ENCODE data around the gene VMAC. TPM values are rescaled to one million over a fixed set of nuclear protein-coding genes. Genes with fewer than 3 reads are reported as not detected.
"Not testable (repeated sequence)": the region's sequence is repeated elsewhere in the genome, so short reads cannot be mapped to it uniquely, and the experiment has no call there.

Gene VMAC
- total RNA-seq, 2 donors from 2014 or later = 24.6 TPM

- H3K27ac Mint-ChIP-seq = no peak overlapping the region
- no peaks in the 10 kb centered on the region for H3K4me1 Mint-ChIP-seq
- DNase-seq (no peak), ATAC-seq (no peak)
- no peaks in the 10 kb centered on the region for H3K9me3 ChIP-seq (ENCODE audit: control insufficient read depth, low read length, poor library complexity, severe bottlenecking)
- H3K36me3 Mint-ChIP-seq (ENCODE audit: low read depth) = no peaks in the 10 kb centered on the region
- no peak overlapping the region for H3K4me3 Mint-ChIP-seq
- peaks cover 20% of the 10 kb centered on the region for H3K27me3 Mint-ChIP-seq
These were observed 27.2 kb upstream of the VMAC start for GRCh38 chr19:5877427-5877826.

- Mint-ChIP-seq H3K27me3 (peaks cover 23% of the 10 kb centered on the region), H3K36me3 (ENCODE audit: low read depth) (no peaks in the 10 kb centered on the region), H3K4me3 (no peak overlapping the region), H3K27ac (no peak overlapping the region), H3K4me1 (no peaks in the 10 kb centered on the region)
- H3K9me3 ChIP-seq (ENCODE audit: control insufficient read depth, low read length, poor library complexity, severe bottlenecking) = no peaks in the 10 kb centered on the region
- ATAC-seq (no peak), DNase-seq (no peak)
These were observed 26.8 kb upstream of the VMAC start for GRCh38 chr19:5877882-5878281.

GRCh38 chr19:5880196-5880595 lies 24.5 kb upstream of the VMAC start:
- H3K36me3 Mint-ChIP-seq (ENCODE audit: low read depth) = no peaks in the 10 kb centered on the region
- no peak overlapping the region for H3K4me3 Mint-ChIP-seq
- no peaks in the 10 kb centered on the region for H3K4me1 Mint-ChIP-seq
- DNase-seq = no peak
- peaks cover 25% of the 10 kb centered on the region for H3K27me3 Mint-ChIP-seq
- no peak overlapping the region for H3K27ac Mint-ChIP-seq
- H3K9me3 ChIP-seq (ENCODE audit: control insufficient read depth, low read length, poor library complexity, severe bottlenecking) = no peaks in the 10 kb centered on the region
- no peak for ATAC-seq

- H3K36me3 Mint-ChIP-seq (ENCODE audit: low read depth) = no peaks in the 10 kb centered on the region
- H3K9me3 ChIP-seq (ENCODE audit: control insufficient read depth, low read length, poor library complexity, severe bottlenecking) = no peaks in the 10 kb centered on the region
- H3K27ac Mint-ChIP-seq = no peak overlapping the region
- no peak for ATAC-seq
- DNase-seq = no peak
- H3K4me1 Mint-ChIP-seq = no peaks in the 10 kb centered on the region
- peaks cover 29% of the 10 kb centered on the region for H3K27me3 Mint-ChIP-seq
- H3K4me3 Mint-ChIP-seq = no peak overlapping the region
These were observed 24.0 kb upstream of the VMAC start for GRCh38 chr19:5880604-5881078.

GRCh38 chr19:5881543-5882299 lies 23.0 kb upstream of the VMAC start:
- Mint-ChIP-seq H3K27me3 (peaks cover 24% of the 10 kb centered on the region), H3K36me3 (ENCODE audit: low read depth) (no peaks in the 10 kb centered on the region), H3K27ac (no peak overlapping the region), H3K4me1 (no peaks in the 10 kb centered on the region), H3K4me3 (no peak overlapping the region)
- ATAC-seq (no peak), DNase-seq (no peak)
- H3K9me3 ChIP-seq (ENCODE audit: control insufficient read depth, low read length, poor library complexity, severe bottlenecking) = no peaks in the 10 kb centered on the region

- H3K4me1 Mint-ChIP-seq = no peaks in the 10 kb centered on the region
- ATAC-seq (no peak), DNase-seq (no peak)
- no peak overlapping the region for H3K27ac Mint-ChIP-seq
- H3K36me3 Mint-ChIP-seq (ENCODE audit: low read depth) = no peaks in the 10 kb centered on the region
- peaks cover 22% of the 10 kb centered on the region for H3K27me3 Mint-ChIP-seq
- H3K4me3 Mint-ChIP-seq = no peak overlapping the region
- no peaks in the 10 kb centered on the region for H3K9me3 ChIP-seq (ENCODE audit: control insufficient read depth, low read length, poor library complexity, severe bottlenecking)
These were observed 22.2 kb upstream of the VMAC start for GRCh38 chr19:5882421-5882968.

- H3K9me3 ChIP-seq (ENCODE audit: control insufficient read depth, low read length, poor library complexity, severe bottlenecking); H3K4me3 Mint-ChIP-seq; ATAC-seq; H3K36me3 Mint-ChIP-seq (ENCODE audit: low read depth); H3K27ac Mint-ChIP-seq; H3K4me1 Mint-ChIP-seq; DNase-seq: not testable (repeated sequence)
- H3K27me3 Mint-ChIP-seq = peaks cover 17% of the 10 kb centered on the region
These were observed 21.4 kb upstream of the VMAC start for GRCh38 chr19:5883157-5883873.

- not testable (repeated sequence) for H3K9me3 ChIP-seq (ENCODE audit: control insufficient read depth, low read length, poor library complexity, severe bottlenecking); H3K27ac Mint-ChIP-seq; DNase-seq; H3K4me1 Mint-ChIP-seq; ATAC-seq; H3K4me3 Mint-ChIP-seq; H3K36me3 Mint-ChIP-seq (ENCODE audit: low read depth)
- H3K27me3 Mint-ChIP-seq = peaks cover 17% of the 10 kb centered on the region
These were observed 20.4 kb upstream of the VMAC start for GRCh38 chr19:5884065-5884811.

GRCh38 chr19:5889288-5889971 lies 15.2 kb upstream of the VMAC start:
- ATAC-seq (no peak), DNase-seq (no peak)
- no peaks in the 10 kb centered on the region for H3K9me3 ChIP-seq (ENCODE audit: control insufficient read depth, low read length, poor library complexity, severe bottlenecking)
- H3K36me3 Mint-ChIP-seq (ENCODE audit: low read depth) = no peaks in the 10 kb centered on the region
- H3K4me1 Mint-ChIP-seq = no peaks in the 10 kb centered on the region
- H3K27ac Mint-ChIP-seq = no peak overlapping the region
- peaks cover 11% of the 10 kb centered on the region for H3K27me3 Mint-ChIP-seq
- no peak overlapping the region for H3K4me3 Mint-ChIP-seq

GRCh38 chr19:5890099-5890498 lies 14.6 kb upstream of the VMAC start:
- H3K9me3 ChIP-seq (ENCODE audit: control insufficient read depth, low read length, poor library complexity, severe bottlenecking) = no peaks in the 10 kb centered on the region
- no peak for ATAC-seq

GRCh38 chr19:5891572-5891937 lies 13.1 kb upstream of the VMAC start:
- no peak for ATAC-seq
- no peaks in the 10 kb centered on the region for H3K9me3 ChIP-seq (ENCODE audit: control insufficient read depth, low read length, poor library complexity, severe bottlenecking)
- no peak overlapping the region for H3K4me3 Mint-ChIP-seq

More at GRCh38 chr19:5890099-5890498, 14.6 kb upstream of the VMAC start:
- Mint-ChIP-seq H3K4me1 (no peaks in the 10 kb centered on the region), H3K27me3 (peaks cover 10% of the 10 kb centered on the region), H3K27ac (no peak overlapping the region), H3K36me3 (ENCODE audit: low read depth) (no peaks in the 10 kb centered on the region), H3K4me3 (no peak overlapping the region)
- no peak for DNase-seq

GRCh38 chr19:5891938-5892771 lies 12.5 kb upstream of the VMAC start:
- Mint-ChIP-seq H3K27me3 (peaks cover 5% of the 10 kb centered on the region), H3K36me3 (ENCODE audit: low read depth) (no peaks in the 10 kb centered on the region), H3K27ac (peak overlapping the region; percentile 65), H3K4me1 (no peaks in the 10 kb centered on the region), H3K4me3 (no peak overlapping the region)
- DNase-seq (no peak), ATAC-seq (peak; percentile 49)
- H3K9me3 ChIP-seq (ENCODE audit: control insufficient read depth, low read length, poor library complexity, severe bottlenecking) = no peaks in the 10 kb centered on the region

More at GRCh38 chr19:5891572-5891937, 13.1 kb upstream of the VMAC start:
- Mint-ChIP-seq H3K27me3 (peaks cover 5% of the 10 kb centered on the region), H3K27ac (no peak overlapping the region), H3K4me1 (no peaks in the 10 kb centered on the region), H3K36me3 (ENCODE audit: low read depth) (no peaks in the 10 kb centered on the region)
- no peak for DNase-seq

Data from T-helper 17 cell (primary cell).